HL-60 (cell line): ENCODE results near the gene STAC3.

Experiments used
- DNase-seq, 2 experiments: peaks; one replicate each; pipeline ENCODE4 v3.0.0-alpha.2; 2010 to 2020; ENCODE audit warnings: low read depth in 1 of 2, low spot score in 1 of 2
- H3K27ac ChIP-seq: fragments of 250-450 bp; sonication (Bioruptor Pico); replicated peaks from 2 replicates; pipeline ENCODE4 v1.5.1; 2020; ENCODE audit warnings: mild to moderate bottlenecking, moderate library complexity
- H3K27me3 ChIP-seq: fragments of 250-450 bp; sonication (Bioruptor Pico); 2 replicates; pipeline ENCODE4 v1.5.1; 2021; ENCODE audit warnings: mild to moderate bottlenecking, moderate library complexity; ENCODE audit not compliant: insufficient read depth, poor library complexity, severe bottlenecking
- H3K4me3 ChIP-seq: replicated peaks from 2 replicates; pipeline ENCODE4 v1.5.1; 2011; ENCODE audit warnings: mild to moderate bottlenecking, control low read depth, low read length; ENCODE audit not compliant: insufficient read depth
- CTCF ChIP-seq: IDR thresholded peaks from one replicate; pipeline ENCODE4 v1.5.1; 2011; ENCODE audit warnings: low read length, control low read depth, inconsistent platforms; ENCODE audit not compliant: insufficient read depth
- GABPA ChIP-seq: IDR thresholded peaks from 2 replicates; pipeline ENCODE4 v1.6.1; 2012; ENCODE audit warnings: low read depth
- POLR2AphosphoS5 ChIP-seq: IDR thresholded peaks from 2 replicates; pipeline ENCODE4 v1.6.1; 2012; ENCODE audit warnings: low read depth
- REST ChIP-seq: IDR thresholded peaks from 2 replicates; pipeline ENCODE4 v1.6.1; 2012; ENCODE audit warnings: low read depth; ENCODE audit not compliant: insufficient replicate concordance
- SPI1 ChIP-seq: IDR thresholded peaks from 2 replicates; pipeline ENCODE4 v1.6.1; 2012; ENCODE audit warnings: low read depth, mild to moderate bottlenecking, borderline replicate concordance

The STAC3 gene

GRCh38 chr12:57199191-57199590 is 51.8 kb downstream of the STAC3 start:
- Histone ChIP-seq H3K27ac (no peak overlapping the region), H3K4me3 (no peak overlapping the region), H3K27me3 (peaks cover 11% of the 10 kb centered on the region)
- no peak for TF ChIP-seq REST
- no peak for TF ChIP-seq GABPA
- no peak for TF ChIP-seq SPI1
- no peak for TF ChIP-seq CTCF
- TF ChIP-seq POLR2AphosphoS5 = no peak
- DNase-seq = no peak

GRCh38 chr12:57198329-57198728 is 52.7 kb downstream of the STAC3 start:
- H3K27me3 ChIP-seq = peaks cover 14% of the 10 kb centered on the region
- TF ChIP-seq GABPA = no peak
- TF ChIP-seq POLR2AphosphoS5 = no peak
- TF ChIP-seq SPI1 = no peak
- no peak for TF ChIP-seq CTCF
- no peak for TF ChIP-seq REST
- DNase-seq = no peak

GRCh38 chr12:57196956-57197355 is 54.0 kb downstream of the STAC3 start:
- peaks cover 14% of the 10 kb centered on the region for H3K27me3 ChIP-seq
- no peak for DNase-seq
- H3K4me3 ChIP-seq = no peak overlapping the region
- TF ChIP-seq CTCF = no peak
- no peak for TF ChIP-seq REST
- no peak for TF ChIP-seq POLR2AphosphoS5
- TF ChIP-seq GABPA = no peak
- TF ChIP-seq SPI1 = no peak
- H3K27ac ChIP-seq = no peak overlapping the region

More at GRCh38 chr12:57198329-57198728, 52.7 kb downstream of the STAC3 start:
- Histone ChIP-seq H3K27ac (no peak overlapping the region), H3K4me3 (no peak overlapping the region)
